HEK293 (cell line): ENCODE data around the gene MCU.
"Not testable (repeated sequence)": the region's sequence is repeated elsewhere in the genome, so short reads cannot be mapped to it uniquely, and the experiment has no call there.

ENCODE experiments used
- CTCF ChIA-PET: fragments of 350-600 bp; formaldehyde crosslinking; extraction: SDS; loops from one replicate; lab custom pipeline; 2021; ENCODE audit warnings: antibody characterized with exemption; lab: Yijun Ruan, JAX
- POLR2A ChIA-PET: fragments of 300-600 bp; formaldehyde crosslinking; extraction: SDS; loops from one replicate; lab custom pipeline; 2020; ENCODE audit warnings: antibody characterized with exemption, inconsistent platforms; lab: Yijun Ruan, JAX
- H3K27ac ChIP-seq: fragments of 200-500 bp; sonication (Bioruptor generic); 2 replicates; pipeline ENCODE4 v1.5.1; 2014; ENCODE audit warnings: low read depth, low read length, control low read depth, inconsistent platforms; ENCODE audit errors: extremely low read depth
- H3K36me3 ChIP-seq, 2 experiments: fragments of 200-500 bp in 1 of 2; sonication (Bioruptor generic) in 1 of 2; 1 replicate in 1 of 2; 2 replicates in 1 of 2; pipeline ENCODE4 v1.5.1; 2014 to 2017; ENCODE audit warnings: inconsistent platforms in 2 of 2, low read length in 2 of 2; ENCODE audit not compliant: control insufficient read depth in 2 of 2, insufficient read depth in 1 of 2
- H3K4me1 ChIP-seq: fragments of 200-500 bp; sonication (Bioruptor generic); 2 replicates; pipeline ENCODE4 v1.5.1; 2014; ENCODE audit warnings: mild to moderate bottlenecking, low read length, inconsistent platforms; ENCODE audit not compliant: control insufficient read depth, insufficient read depth
- H3K4me3 ChIP-seq: 2 replicates; pipeline ENCODE4 v1.5.1; 2011; ENCODE audit warnings: low read depth, mild to moderate bottlenecking, control low read depth, low read length, moderate library complexity
- H3K9me3 ChIP-seq: fragments of 200-500 bp; sonication (Bioruptor generic); 2 replicates; pipeline ENCODE4 v1.5.1; 2014; ENCODE audit warnings: low read depth, low read length, inconsistent platforms; ENCODE audit not compliant: control insufficient read depth, insufficient read depth
- AEBP2 ChIP-seq: fragments of 450-650 bp; formaldehyde crosslinking; IDR thresholded peaks from 2 replicates; pipeline ENCODE4 v1.5.1; 2016; ENCODE audit warnings: missing biosample characterization, missing genetic modification characterization, borderline replicate concordance
- CTCF ChIP-seq: fragments of 450-650 bp; formaldehyde crosslinking; IDR thresholded peaks from 2 replicates; pipeline ENCODE4 v1.5.1; 2016; ENCODE audit warnings: missing biosample characterization, missing genetic modification characterization
- HOXC10 ChIP-seq: sonication (generic); formaldehyde crosslinking; IDR thresholded peaks from 2 replicates; pipeline ENCODE4 v1.8.1; 2023; ENCODE audit warnings: mild to moderate bottlenecking, missing genetic modification reagents
- MEIS1 ChIP-seq: sonication (generic); formaldehyde crosslinking; IDR thresholded peaks from 2 replicates; pipeline ENCODE4 v1.8.1; 2022; ENCODE audit warnings: missing genetic modification reagents, mild to moderate bottlenecking, borderline replicate concordance
- SETDB1 ChIP-seq: IDR thresholded peaks from one replicate; pipeline ENCODE4 v1.6.1; 2017; ENCODE audit warnings: mild to moderate bottlenecking, low read length, moderate library complexity, mixed read lengths; ENCODE audit not compliant: insufficient read length
- ZNF10 ChIP-seq: fragments of 450-650 bp; formaldehyde crosslinking; IDR thresholded peaks from 2 replicates; pipeline ENCODE4 v1.5.1; 2017; ENCODE audit warnings: missing biosample characterization, missing genetic modification characterization
- ZNF132 ChIP-seq: fragments of 450-650 bp; formaldehyde crosslinking; IDR thresholded peaks from 2 replicates; pipeline ENCODE4 v1.5.1; 2017; ENCODE audit warnings: missing biosample characterization, missing genetic modification characterization, borderline replicate concordance
- ZNF146 ChIP-seq: fragments of 450-650 bp; formaldehyde crosslinking; IDR thresholded peaks from 2 replicates; pipeline ENCODE4 v1.5.1; 2016; ENCODE audit warnings: missing biosample characterization, missing genetic modification characterization
- ZNF214 ChIP-seq: fragments of 450-650 bp; formaldehyde crosslinking; IDR thresholded peaks from 2 replicates; pipeline ENCODE4 v1.5.1; 2017; ENCODE audit warnings: missing biosample characterization, mild to moderate bottlenecking, missing genetic modification characterization, borderline replicate concordance
- ZNF292 ChIP-seq: fragments of 450-650 bp; formaldehyde crosslinking; IDR thresholded peaks from 2 replicates; pipeline ENCODE4 v1.5.1; 2016; ENCODE audit warnings: low read depth, missing biosample characterization, missing genetic modification characterization, borderline replicate concordance
- ZNF391 ChIP-seq: fragments of 450-650 bp; formaldehyde crosslinking; IDR thresholded peaks from 2 replicates; pipeline ENCODE4 v1.5.1; 2016; ENCODE audit warnings: low read depth, missing biosample characterization, missing genetic modification characterization, borderline replicate concordance
- ZNF394 ChIP-seq: fragments of 450-650 bp; formaldehyde crosslinking; IDR thresholded peaks from 2 replicates; pipeline ENCODE4 v1.5.1; 2016; ENCODE audit warnings: missing biosample characterization, missing genetic modification characterization, mild to moderate bottlenecking, moderate library complexity, borderline replicate concordance
- ZNF529 ChIP-seq: fragments of 450-650 bp; formaldehyde crosslinking; IDR thresholded peaks from 2 replicates; pipeline ENCODE4 v1.5.1; 2017; ENCODE audit warnings: missing genetic modification characterization, missing biosample characterization; ENCODE audit not compliant: insufficient replicate concordance
- ZNF558 ChIP-seq: fragments of 450-650 bp; formaldehyde crosslinking; IDR thresholded peaks from 2 replicates; pipeline ENCODE4 v1.5.1; 2016; ENCODE audit warnings: missing biosample characterization, missing genetic modification characterization
- ZNF585B ChIP-seq: fragments of 450-650 bp; formaldehyde crosslinking; IDR thresholded peaks from 2 replicates; pipeline ENCODE4 v1.5.1; 2016; ENCODE audit warnings: missing biosample characterization, missing genetic modification characterization
- ZNF707 ChIP-seq: fragments of 450-650 bp; formaldehyde crosslinking; IDR thresholded peaks from 2 replicates; pipeline ENCODE4 v1.5.1; 2016; ENCODE audit warnings: missing biosample characterization, missing genetic modification characterization
- TF ChIP-seq, protein P1 (sequence below): fragments of 450-650 bp; formaldehyde crosslinking; IDR thresholded peaks from 2 replicates; pipeline ENCODE4 v1.5.1; 2016; ENCODE audit warnings: missing biosample characterization, missing genetic modification characterization

The MCU gene

GRCh38 chr10:72921147-72921683 is 229.3 kb downstream of the MCU start:
- H3K4me1 ChIP-seq, CTCF ChIA-PET, H3K9me3 ChIP-seq, H3K36me3 ChIP-seq, H3K27ac ChIP-seq, H3K4me3 ChIP-seq: not testable (repeated sequence)
- TF ChIP-seq ZNF529 (tag by site-specific recombination) (peak; percentile 95), SETDB1 (peak; percentile 86), ZNF558 (tag by site-specific recombination) (peak; percentile 96)
- POLR2A ChIA-PET: interaction anchor here (0.7 kb wide), 1 partner anchor 360 kb away, joined by 3 read pairs; no protein-coding TSS in a partner anchor

DNA sequence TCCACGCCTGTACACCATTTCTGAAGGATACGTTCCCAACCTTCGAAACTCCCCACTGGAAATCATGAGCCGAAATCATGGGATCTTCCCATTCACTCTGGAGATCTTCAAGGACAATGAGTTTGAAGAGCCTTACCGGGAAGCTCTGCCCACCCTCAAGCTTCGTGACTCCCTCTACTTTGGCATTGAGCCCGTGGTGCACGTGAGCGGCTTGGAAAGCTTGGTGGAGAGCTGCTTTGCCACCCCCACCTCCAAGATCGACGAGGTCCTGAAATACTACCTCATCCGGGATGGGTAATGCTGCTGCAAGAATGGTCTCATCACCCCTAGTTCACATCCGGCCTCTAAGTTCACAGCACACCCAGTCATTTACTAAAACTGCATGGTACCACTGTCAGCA is 232.4 kb downstream of the MCU start:
- Histone ChIP-seq H3K4me1 (no peaks in the 10 kb centered on the region), H3K36me3 (no peaks in the 10 kb centered on the region), H3K4me3 (no peak overlapping the region), H3K27ac (no peak overlapping the region), H3K9me3 (no peaks in the 10 kb centered on the region)
- POLR2A ChIA-PET: no interaction called here
- TF ChIP-seq ZNF391 (tag by site-specific recombination) (no peak), MEIS1 (CRISPR knock-in tag) (no peak), ZNF214 (tag by site-specific recombination) (no peak), ZNF10 (tag by site-specific recombination) (no peak), ZNF146 (tag by site-specific recombination) (no peak)
- TF ChIP-seq, protein P1, sequence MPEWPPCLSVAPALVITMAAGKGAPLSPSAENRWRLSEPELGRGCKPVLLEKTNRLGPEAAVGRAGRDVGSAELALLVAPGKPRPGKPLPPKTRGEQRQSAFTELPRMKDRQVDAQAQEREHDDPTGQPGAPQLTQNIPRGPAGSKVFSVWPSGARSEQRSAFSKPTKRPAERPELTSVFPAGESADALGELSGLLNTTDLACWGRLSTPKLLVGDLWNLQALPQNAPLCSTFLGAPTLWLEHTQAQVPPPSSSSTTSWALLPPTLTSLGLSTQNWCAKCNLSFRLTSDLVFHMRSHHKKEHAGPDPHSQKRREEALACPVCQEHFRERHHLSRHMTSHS (tag by site-specific recombination): no peak
- CTCF ChIA-PET: no interaction called here

GRCh38 chr10:72925951-72926465 is 234.1 kb downstream of the MCU start:
- no peaks in the 10 kb centered on the region for H3K4me1 ChIP-seq
- ChIA-PET CTCF (no interaction called here), POLR2A (no interaction called here)

More at GRCh38 chr10:72925951-72926465, 234.1 kb downstream of the MCU start:
- no peak overlapping the region for H3K4me3 ChIP-seq
- TF ChIP-seq HOXC10 (CRISPR knock-in tag): no peak
- no peak for TF ChIP-seq ZNF394 (tag by site-specific recombination)
- no peak for TF ChIP-seq ZNF707 (tag by site-specific recombination)
- no peak for TF ChIP-seq CTCF (tag by site-specific recombination)
- TF ChIP-seq ZNF292 (tag by site-specific recombination): no peak
- no peak for TF ChIP-seq ZNF132 (tag by site-specific recombination)
- no peak for TF ChIP-seq ZNF585B
- TF ChIP-seq AEBP2 (tag by site-specific recombination): no peak
- H3K36me3 ChIP-seq: no peaks in the 10 kb centered on the region
- H3K9me3 ChIP-seq: no peaks in the 10 kb centered on the region
- H3K27ac ChIP-seq: no peak overlapping the region
